Measurements from ENCODE around the gene DYTN. TPM values are rescaled to one million over a fixed set of nuclear protein-coding genes. Genes with fewer than 3 reads are reported as not detected.

The DYTN gene
- total RNA-seq, 2 experiments from 2014 or later = not detected

- Histone ChIP-seq H3K9me2 (ENCODE audit: insufficient read depth, low read length) (no peaks in the 10 kb centered on the region), H3K36me3 (ENCODE audit: insufficient read depth, low read length) (no peaks in the 10 kb centered on the region), H3K27ac (ENCODE audit: low read depth, low read length, poor library complexity, severe bottlenecking) (no peak overlapping the region), H3K9me3 (ENCODE audit: low read length) (no peaks in the 10 kb centered on the region), H2AFZ (ENCODE audit: low read length) (no peak overlapping the region), H3K79me2 (ENCODE audit: insufficient read depth, low read depth, low read length) (no peaks in the 10 kb centered on the region), H3K4me2 (ENCODE audit: low read length) (no peak overlapping the region), H3K4me1 (ENCODE audit: insufficient read depth, low read length, poor library complexity, severe bottlenecking) (peaks cover 6% of the 10 kb centered on the region), H3K4me3 (ENCODE audit: low read depth, low read length, poor library complexity, severe bottlenecking) (no peak overlapping the region), H4K20me1 (ENCODE audit: insufficient read depth, low read length) (no peaks in the 10 kb centered on the region)
- CTCF ChIA-PET (ENCODE audit: unreplicated experiment) = no interaction called here
- no TSS peak for BruUV-seq (replicated peaks)
- intact Hi-C loops (cut with micrococcal nuclease; ENCODE audit: unreplicated experiment) = no loop called here
- TF ChIP-seq CTCF (conservative IDR thresholded peaks at IDR 0.05; ENCODE audit: low read length) (no peak), EZH2phosphoT487 (IDR thresholded peaks at IDR 0.05; ENCODE audit: borderline replicate concordance, low read depth, low read length) (no peak)
- POLR2A ChIA-PET = interaction anchor here (0.7 kb wide), 1 partner anchor 154 kb away, joined by 3 read pairs; no protein-coding TSS in a partner anchor
- DNase-seq (ENCODE audit: low spot score) = no peak
Measured at GRCh38 chr2:206688453-206688852, 29.7 kb downstream of the DYTN start.

GRCh38 chr2:206683546-206683945 lies 34.6 kb downstream of the DYTN start:
- H3K4me2 ChIP-seq (ENCODE audit: low read length) = no peak overlapping the region
- POLR2A ChIA-PET = no interaction called here
- no peaks in the 10 kb centered on the region for H3K36me3 ChIP-seq (ENCODE audit: insufficient read depth, low read length)
- H3K4me3 ChIP-seq (ENCODE audit: low read depth, low read length, poor library complexity, severe bottlenecking) = no peak overlapping the region
- H2AFZ ChIP-seq (ENCODE audit: low read length) = no peak overlapping the region
- no peaks in the 10 kb centered on the region for H3K4me1 ChIP-seq (ENCODE audit: insufficient read depth, low read length, poor library complexity, severe bottlenecking)
- no TSS peak for BruUV-seq (replicated peaks)
- intact Hi-C loops (cut with micrococcal nuclease; ENCODE audit: unreplicated experiment) = no loop called here
- no peak for TF ChIP-seq EZH2phosphoT487 (IDR thresholded peaks at IDR 0.05; ENCODE audit: borderline replicate concordance, low read depth, low read length)
- TF ChIP-seq CTCF (conservative IDR thresholded peaks at IDR 0.05; ENCODE audit: low read length) = no peak
- CTCF ChIA-PET (ENCODE audit: unreplicated experiment) = no interaction called here
- H3K9me3 ChIP-seq (ENCODE audit: low read length) = no peaks in the 10 kb centered on the region
- H3K27ac ChIP-seq (ENCODE audit: low read depth, low read length, poor library complexity, severe bottlenecking) = no peak overlapping the region
- no peak for DNase-seq (ENCODE audit: low spot score)
- no peaks in the 10 kb centered on the region for H3K79me2 ChIP-seq (ENCODE audit: insufficient read depth, low read depth, low read length)
- H3K9me2 ChIP-seq (ENCODE audit: insufficient read depth, low read length) = no peaks in the 10 kb centered on the region
- H4K20me1 ChIP-seq (ENCODE audit: insufficient read depth, low read length) = no peaks in the 10 kb centered on the region

- Histone ChIP-seq H3K9me3 (ENCODE audit: low read length) (no peaks in the 10 kb centered on the region), H2AFZ (ENCODE audit: low read length) (no peak overlapping the region), H3K79me2 (ENCODE audit: insufficient read depth, low read depth, low read length) (no peaks in the 10 kb centered on the region), H3K27ac (ENCODE audit: low read depth, low read length, poor library complexity, severe bottlenecking) (no peak overlapping the region), H4K20me1 (ENCODE audit: insufficient read depth, low read length) (no peaks in the 10 kb centered on the region), H3K9me2 (ENCODE audit: insufficient read depth, low read length) (no peaks in the 10 kb centered on the region), H3K36me3 (ENCODE audit: insufficient read depth, low read length) (no peaks in the 10 kb centered on the region), H3K4me1 (ENCODE audit: insufficient read depth, low read length, poor library complexity, severe bottlenecking) (no peaks in the 10 kb centered on the region), H3K4me2 (ENCODE audit: low read length) (no peak overlapping the region), H3K4me3 (ENCODE audit: low read depth, low read length, poor library complexity, severe bottlenecking) (no peak overlapping the region)
- intact Hi-C loops (cut with micrococcal nuclease; ENCODE audit: unreplicated experiment) = no loop called here
- CTCF ChIA-PET (ENCODE audit: unreplicated experiment) = no interaction called here
- TF ChIP-seq EZH2phosphoT487 (IDR thresholded peaks at IDR 0.05; ENCODE audit: borderline replicate concordance, low read depth, low read length) (no peak), CTCF (conservative IDR thresholded peaks at IDR 0.05; ENCODE audit: low read length) (no peak)
- no TSS peak for BruUV-seq (replicated peaks)
- no peak for DNase-seq (ENCODE audit: low spot score)
- POLR2A ChIA-PET = no interaction called here
Measured at GRCh38 chr2:206670531-206671319, 47.5 kb downstream of the DYTN start.
